Fibroblast of villous mesenchyme (primary cell): ENCODE results near the gene CHD5. TPM values are rescaled to one million over a fixed set of nuclear protein-coding genes. Genes with fewer than 3 reads are reported as not detected.

Experiments used
- DNase-seq: peaks from one replicate; pipeline ENCODE4 v3.0.0-alpha.2; 2010; ENCODE audit warnings: low read depth
- H3K4me3 ChIP-seq: 2 replicates; pipeline ENCODE4 v1.5.1; 2011; ENCODE audit warnings: low read depth, mild to moderate bottlenecking, low read length
- total RNA-seq: library from RNA; depleted of rRNA; stranded (reverse); fragments of >200 nt; gene quantifications from 2 replicates; pipeline ENCODE4 v1.2.3, GENCODE V29; 2012
- TF ChIP-seq, protein P1 (sequence below): IDR thresholded peaks from 2 replicates; pipeline ENCODE4 v1.5.1; 2012; ENCODE audit warnings: low read depth, mild to moderate bottlenecking, low read length; ENCODE audit not compliant: insufficient read depth

CHD5 gene
- total RNA-seq, 1 donor, result under 0.01 TPM

DNA sequence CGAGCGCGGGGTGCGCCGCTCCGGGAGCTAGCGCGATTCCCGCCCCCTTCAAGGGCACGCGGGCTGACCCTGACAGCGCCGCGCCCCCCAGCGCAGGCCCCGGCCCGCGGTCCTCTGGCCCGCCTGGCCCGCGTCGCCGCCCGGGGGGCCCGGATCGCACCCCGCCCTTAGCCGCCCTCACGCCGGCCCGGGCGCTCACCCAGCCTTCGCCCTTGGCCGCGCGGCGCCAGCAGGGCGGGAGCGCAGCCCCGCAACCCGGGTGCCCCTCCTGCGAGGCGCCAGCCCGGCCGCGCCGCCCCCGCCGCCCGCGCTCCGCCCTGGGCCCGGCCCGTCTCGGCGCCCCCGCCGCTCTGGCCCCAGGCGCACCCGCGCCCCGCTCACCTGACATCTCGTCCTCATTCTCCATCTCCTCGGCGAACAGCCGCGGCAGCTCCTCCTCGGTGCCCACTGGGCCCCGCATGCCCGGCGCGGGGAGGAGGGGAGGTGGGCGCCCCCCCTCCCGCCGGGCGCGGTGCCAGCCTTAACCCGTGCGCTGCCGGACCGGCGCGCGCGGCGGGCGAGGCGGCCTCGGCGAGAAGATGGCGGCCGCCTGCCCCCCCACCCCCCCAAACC lies 451 bp downstream of the CHD5 start:
- DNase-seq, result no peak
- TF ChIP-seq, protein P1, sequence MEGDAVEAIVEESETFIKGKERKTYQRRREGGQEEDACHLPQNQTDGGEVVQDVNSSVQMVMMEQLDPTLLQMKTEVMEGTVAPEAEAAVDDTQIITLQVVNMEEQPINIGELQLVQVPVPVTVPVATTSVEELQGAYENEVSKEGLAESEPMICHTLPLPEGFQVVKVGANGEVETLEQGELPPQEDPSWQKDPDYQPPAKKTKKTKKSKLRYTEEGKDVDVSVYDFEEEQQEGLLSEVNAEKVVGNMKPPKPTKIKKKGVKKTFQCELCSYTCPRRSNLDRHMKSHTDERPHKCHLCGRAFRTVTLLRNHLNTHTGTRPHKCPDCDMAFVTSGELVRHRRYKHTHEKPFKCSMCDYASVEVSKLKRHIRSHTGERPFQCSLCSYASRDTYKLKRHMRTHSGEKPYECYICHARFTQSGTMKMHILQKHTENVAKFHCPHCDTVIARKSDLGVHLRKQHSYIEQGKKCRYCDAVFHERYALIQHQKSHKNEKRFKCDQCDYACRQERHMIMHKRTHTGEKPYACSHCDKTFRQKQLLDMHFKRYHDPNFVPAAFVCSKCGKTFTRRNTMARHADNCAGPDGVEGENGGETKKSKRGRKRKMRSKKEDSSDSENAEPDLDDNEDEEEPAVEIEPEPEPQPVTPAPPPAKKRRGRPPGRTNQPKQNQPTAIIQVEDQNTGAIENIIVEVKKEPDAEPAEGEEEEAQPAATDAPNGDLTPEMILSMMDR, result no peak
- no peak overlapping the region for H3K4me3 ChIP-seq

DNA sequence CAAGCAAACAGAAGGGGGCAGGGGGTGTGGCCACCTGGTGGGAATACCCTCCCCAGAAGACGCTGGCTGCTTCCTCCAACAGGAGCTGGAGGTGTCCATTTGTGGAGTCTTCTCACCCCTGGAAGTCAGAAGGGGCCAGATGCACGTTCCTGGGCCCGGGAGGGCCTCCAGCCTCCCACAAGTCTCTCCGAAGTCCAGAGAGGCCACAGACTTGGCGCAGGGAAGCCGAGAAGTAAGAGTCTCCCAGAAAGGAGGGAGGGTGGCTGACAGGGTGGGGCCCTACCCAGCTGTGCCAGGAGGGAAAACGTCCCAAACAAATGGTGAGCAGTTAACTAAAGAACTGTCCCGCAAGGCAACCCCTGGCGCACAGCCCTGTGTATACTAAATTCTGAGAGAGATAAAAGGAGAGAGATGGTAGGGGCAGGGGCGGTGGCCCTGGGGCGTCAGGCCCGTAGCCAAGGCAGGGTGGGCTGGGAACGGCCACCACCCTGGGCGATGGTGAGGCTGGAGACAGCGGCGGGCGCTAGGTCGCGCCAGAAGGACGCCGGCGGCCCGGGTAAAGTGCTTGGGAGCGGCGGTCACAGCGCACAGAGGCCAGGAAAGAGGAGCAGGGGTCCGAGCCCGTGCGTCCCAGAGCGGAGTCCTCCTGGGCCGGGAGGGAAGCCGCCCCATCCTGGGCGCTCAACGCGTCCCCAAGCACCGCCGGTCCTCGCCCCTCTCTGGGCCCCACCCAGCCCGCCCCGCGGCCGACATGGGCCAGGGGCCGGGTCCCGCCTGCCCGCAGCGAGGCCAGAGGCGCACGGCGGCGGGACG lies 1.2 kb downstream of the CHD5 start:
- TF ChIP-seq, protein P1, result no peak
- no peak overlapping the region for H3K4me3 ChIP-seq

DNA sequence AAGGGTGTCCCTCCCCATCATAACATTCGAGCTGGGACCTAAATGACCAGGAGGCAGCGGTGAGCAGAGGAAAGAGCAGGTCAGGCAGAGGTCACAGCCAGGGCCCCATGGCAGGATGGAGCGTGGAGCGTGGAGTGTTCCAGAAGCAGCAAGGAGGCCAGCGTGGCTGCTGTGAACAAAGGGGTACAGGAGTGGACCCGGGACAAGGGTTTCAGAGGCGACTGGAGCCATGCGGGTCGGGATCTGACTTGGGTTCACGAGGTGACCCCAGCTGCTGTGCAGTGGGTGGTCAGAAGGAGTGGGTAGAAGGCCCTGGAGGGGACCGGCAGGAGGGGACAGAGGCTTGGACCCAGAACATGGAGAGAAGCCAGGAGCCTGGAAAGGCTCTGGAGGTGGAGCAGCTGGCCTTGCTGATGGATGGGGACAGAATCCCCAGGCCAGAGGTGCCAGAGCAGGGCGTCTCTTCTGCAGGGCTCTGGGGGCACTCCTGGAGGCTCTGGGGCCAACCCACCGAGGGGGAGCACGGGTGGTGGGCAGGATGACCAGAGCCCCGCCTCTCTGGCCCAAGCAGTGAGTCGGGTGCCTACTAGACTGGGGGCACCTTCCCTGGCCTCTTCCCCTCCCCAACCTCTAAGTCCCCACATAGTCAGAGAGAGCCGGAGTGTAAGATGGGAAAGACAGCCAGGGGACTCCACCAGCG lies 2.3 kb downstream of the CHD5 start:
- TF ChIP-seq, protein P1, result no peak
- no peak overlapping the region for H3K4me3 ChIP-seq
- DNase-seq, result no peak

More for the DNA sequence above, 1.2 kb downstream of the CHD5 start:
- DNase-seq, result no peak

DNA sequence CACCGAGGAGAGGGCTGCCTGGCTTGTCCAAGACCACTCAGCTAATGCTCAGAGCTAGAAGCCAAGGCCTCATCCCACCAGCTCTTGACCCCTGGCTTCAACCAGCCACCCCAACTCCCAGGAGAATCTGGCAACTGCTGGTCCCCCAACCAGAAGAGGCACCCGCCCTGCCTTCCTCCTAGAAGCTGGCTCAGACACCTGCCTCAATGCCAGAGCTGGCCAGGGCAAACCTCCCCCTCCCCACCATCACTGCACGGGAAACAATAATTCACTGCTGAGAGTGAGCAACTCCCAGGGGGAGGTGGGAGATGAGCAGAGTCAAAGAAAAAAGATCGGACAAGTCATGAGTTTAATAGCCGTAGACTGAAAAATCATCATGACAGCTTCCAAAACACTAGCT lies 3.3 kb downstream of the CHD5 start:
- TF ChIP-seq, protein P1, result no peak
- H3K4me3 ChIP-seq, result no peak overlapping the region
- no peak for DNase-seq

GRCh38 chr1:6175411-6175828 lies 4.7 kb downstream of the CHD5 start:
- TF ChIP-seq, protein P1, result no peak
- no peak overlapping the region for H3K4me3 ChIP-seq
- no peak for DNase-seq

- no peak for DNase-seq
- no peak overlapping the region for H3K4me3 ChIP-seq
- TF ChIP-seq, protein P1, result no peak
These were observed 5.3 kb downstream of the CHD5 start for GRCh38 chr1:6174621-6175410.
